Activated B cell treated with CpG ODN at 0.5 μM for 24 hours (primary cell): ENCODE data around the gene BCL10. TPM values are rescaled to one million over a fixed set of nuclear protein-coding genes. Genes with fewer than 3 reads are reported as not detected.

Source experiments
- ATAC-seq: fragments of 200-7000 bp; cut with Tn5 transposase; one replicate; pipeline ENCODE4 v1.10.0; 2021; ENCODE audit warnings: low read depth, mild to moderate bottlenecking, moderate library complexity
- CTCF ChIA-PET: fragments of 350-600 bp; sonication (Branson Sonifier 250); formaldehyde crosslinking; loops from one replicate; lab custom pipeline; 2021; ENCODE audit warnings: antibody characterized with exemption; lab: Charles Lee
- POLR2A ChIA-PET: fragments of 350-600 bp; sonication (Branson Sonifier 250); formaldehyde crosslinking; loops from one replicate; lab custom pipeline; 2021; ENCODE audit warnings: antibody characterized with exemption; lab: Charles Lee
- DNase-seq: peaks from one replicate; pipeline ENCODE4 v3.0.0; 2022
- H3K27ac Mint-ChIP-seq: one replicate; pipeline ENCODE4 v1.8.0; 2020; ENCODE audit warnings: mixed read lengths
- H3K27me3 Mint-ChIP-seq: one replicate; pipeline ENCODE4 v1.8.0; 2021; ENCODE audit warnings: mixed read lengths
- H3K36me3 Mint-ChIP-seq: one replicate; pipeline ENCODE4 v1.8.0; 2021; ENCODE audit warnings: low read depth, mixed read lengths
- H3K4me1 Mint-ChIP-seq: one replicate; pipeline ENCODE4 v1.8.0; 2021; ENCODE audit warnings: mixed read lengths
- H3K4me3 Mint-ChIP-seq: one replicate; pipeline ENCODE4 v1.8.0; 2020; ENCODE audit warnings: mild to moderate bottlenecking, mixed read lengths
- H3K9me3 Mint-ChIP-seq: one replicate; pipeline ENCODE4 v1.8.0; 2020; ENCODE audit warnings: mixed read lengths
- CTCF ChIP-seq: fragments of 200-600 bp; IDR thresholded peaks from one replicate; pipeline ENCODE4 v1.8.0; 2022; ENCODE audit warnings: antibody characterized with exemption, mild to moderate bottlenecking
- intact Hi-C: fragments of 100-400 bp; cut with micrococcal nuclease; formaldehyde crosslinking; loops from one replicate; pipeline ENCODE4 v1.15.1; 2024
- total RNA-seq: library from RNA; stranded (reverse); gene quantifications from 2 replicates; pipeline ENCODE4 v1.2.3, GENCODE V29; 2022

Gene BCL10
- total RNA-seq, 1 donor from 2014 or later = 52.5 TPM

- POLR2A ChIA-PET = interaction anchor here (0.6 kb wide), 1 partner anchor 733 kb away, joined by 5 read pairs; no protein-coding TSS in a partner anchor
- intact Hi-C loops = loop anchor here (1.0 to 10.0 kb wide), 8 partner anchors 50 to 602 kb away; partner anchors contain the start of genes C1orf52 and DDAH1
These were observed 32.5 kb upstream of the BCL10 start for GRCh38 chr1:85308833-85309350.

GRCh38 chr1:85307987-85308832 is 31.8 kb upstream of the BCL10 start:
- no peaks in the 10 kb centered on the region for H3K36me3 Mint-ChIP-seq
- ATAC-seq = peak; percentile 95
- ChIA-PET POLR2A (no interaction called here), CTCF (interaction anchor here (0.6 to 2.5 kb wide), 11 partner anchors 11 to 710 kb away, joined by 3 to 21 read pairs (median 4); partner anchors contain the start of gene BCL10)
- H3K4me1 Mint-ChIP-seq = peaks cover 9% of the 10 kb centered on the region
- peak; percentile 57 for DNase-seq
- H3K27me3 Mint-ChIP-seq = peaks cover 2% of the 10 kb centered on the region
- H3K27ac Mint-ChIP-seq = peak overlapping the region; percentile 41
- TF ChIP-seq CTCF = peak; percentile 61
- peak overlapping the region; percentile 66 for H3K4me3 Mint-ChIP-seq
- intact Hi-C loops = loop anchor here (1.0 to 10.0 kb wide), 8 partner anchors 49 to 603 kb away; partner anchors contain the start of genes C1orf52 and DDAH1
- H3K9me3 Mint-ChIP-seq = no peaks in the 10 kb centered on the region

More at GRCh38 chr1:85308833-85309350, 32.5 kb upstream of the BCL10 start:
- CTCF ChIA-PET = interaction anchor here (0.6 to 2.5 kb wide), 10 partner anchors 12 to 710 kb away, joined by 3 to 21 read pairs (median 4); partner anchors contain the start of gene BCL10
- H3K27ac Mint-ChIP-seq = no peak overlapping the region
- TF ChIP-seq CTCF = no peak
- peaks cover 9% of the 10 kb centered on the region for H3K4me1 Mint-ChIP-seq
- H3K4me3 Mint-ChIP-seq = no peak overlapping the region
- DNase-seq = no peak
- H3K27me3 Mint-ChIP-seq = peaks cover 2% of the 10 kb centered on the region
- no peak for ATAC-seq
- H3K36me3 Mint-ChIP-seq = no peaks in the 10 kb centered on the region
- H3K9me3 Mint-ChIP-seq = no peaks in the 10 kb centered on the region

- Mint-ChIP-seq H3K9me3 (no peaks in the 10 kb centered on the region), H3K4me3 (no peak overlapping the region), H3K36me3 (peaks cover 4% of the 10 kb centered on the region), H3K27me3 (peaks cover 2% of the 10 kb centered on the region), H3K4me1 (peaks cover 7% of the 10 kb centered on the region), H3K27ac (no peak overlapping the region)
- ChIA-PET POLR2A (interaction anchor here (0.5 kb wide), 1 partner anchor 1088 kb away, joined by 5 read pairs; no protein-coding TSS in a partner anchor), CTCF (interaction anchor here (0.9 kb wide), 1 partner anchor 11 kb away, joined by 3 read pairs; no protein-coding TSS in a partner anchor)
- ATAC-seq = no peak
- no peak for DNase-seq
- TF ChIP-seq CTCF = no peak
- intact Hi-C loops = loop anchor here (10.0 kb wide), 2 partner anchors 159 to 579 kb away; partner anchors contain the start of gene DDAH1
These were observed 29.8 kb upstream of the BCL10 start for GRCh38 chr1:85306236-85306635.

- Mint-ChIP-seq H3K36me3 (peaks cover 4% of the 10 kb centered on the region), H3K9me3 (no peaks in the 10 kb centered on the region), H3K4me3 (no peak overlapping the region), H3K27me3 (peaks cover 2% of the 10 kb centered on the region), H3K27ac (no peak overlapping the region), H3K4me1 (peaks cover 13% of the 10 kb centered on the region)
- intact Hi-C loops = loop anchor here (10.0 kb wide), 2 partner anchors 161 to 581 kb away; partner anchors contain the start of gene DDAH1
- ATAC-seq (no peak), DNase-seq (no peak)
- no peak for TF ChIP-seq CTCF
- ChIA-PET POLR2A (no interaction called here), CTCF (no interaction called here)
These were observed 27.2 kb upstream of the BCL10 start for GRCh38 chr1:85303440-85304162.
